ENCODE measurements around the gene GASK1A.

GASK1A gene

DNA sequence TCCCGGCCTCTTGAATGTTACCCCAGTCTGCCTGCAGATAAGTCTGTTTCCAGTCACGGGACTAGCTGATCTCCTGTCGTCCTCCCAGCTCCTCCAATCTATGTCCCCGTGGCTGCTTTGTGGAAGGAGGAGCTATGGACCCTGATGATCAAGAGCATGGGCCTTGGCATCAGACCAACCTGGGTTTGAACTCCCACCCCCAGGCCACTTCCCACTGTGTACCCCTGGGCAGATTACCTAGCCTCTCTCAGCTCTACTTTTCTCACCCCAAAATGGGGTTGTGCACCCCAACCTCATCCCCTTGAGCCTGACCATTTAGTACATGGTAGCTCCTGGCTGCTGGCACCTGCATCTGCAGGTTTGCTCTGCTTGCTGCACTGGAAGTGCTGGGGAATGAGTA lies 55.8 kb downstream of the GASK1A start:
- ChIA-PET CTCF (no interaction called here), POLR2A (no interaction called here)
- Histone ChIP-seq H3K36me3 (ENCODE audit: control insufficient read depth in 2 of 2, insufficient read depth in 1 of 2, low read length in 2 of 2) (no peaks in the 10 kb centered on the region), H3K4me1 (ENCODE audit: control insufficient read depth, insufficient read depth, low read length) (no peaks in the 10 kb centered on the region), H3K27ac (ENCODE audit: extremely low read depth, low read depth, low read length) (no peak overlapping the region), H3K4me3 (ENCODE audit: low read depth, low read length) (no peak overlapping the region), H3K9me3 (ENCODE audit: control insufficient read depth, insufficient read depth, low read depth, low read length) (no peaks in the 10 kb centered on the region)
- TF ChIP-seq ZNF791 (tag by site-specific recombination; IDR thresholded peaks at IDR 0.05) (no peak), ZXDB (tag by site-specific recombination; IDR thresholded peaks at IDR 0.05) (no peak)

DNA sequence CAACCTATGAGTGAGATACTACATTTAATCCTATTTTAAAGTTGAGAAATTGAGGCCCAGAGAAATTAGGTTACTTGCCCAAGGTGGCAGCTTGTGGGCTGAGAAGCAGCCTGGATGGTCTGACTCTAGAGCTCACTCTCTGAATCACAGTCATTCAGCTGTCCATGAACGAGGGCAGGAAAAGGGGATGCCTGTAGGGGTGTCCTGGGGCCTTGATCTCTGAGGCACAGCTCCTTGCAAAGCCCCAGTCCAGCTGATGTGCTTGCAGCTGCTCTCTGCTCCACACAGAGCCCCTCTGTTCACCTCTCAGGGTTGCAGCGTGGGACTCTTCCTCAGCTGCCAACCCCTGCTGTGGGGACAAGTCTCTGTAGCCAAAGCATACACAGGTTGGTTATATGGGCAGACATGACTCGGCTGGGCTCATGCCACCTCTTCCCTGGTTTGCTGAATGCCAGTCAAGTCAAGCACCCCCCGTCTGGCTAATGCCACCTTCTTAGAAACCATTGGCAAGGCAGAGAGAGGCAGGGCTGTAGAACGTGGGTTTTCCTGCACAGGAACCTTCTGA lies 56.8 kb downstream of the GASK1A start:
- Histone ChIP-seq H3K36me3 (ENCODE audit: control insufficient read depth in 2 of 2, insufficient read depth in 1 of 2, low read length in 2 of 2) (no peaks in the 10 kb centered on the region), H3K27ac (ENCODE audit: extremely low read depth, low read depth, low read length) (no peak overlapping the region), H3K4me1 (ENCODE audit: control insufficient read depth, insufficient read depth, low read length) (no peaks in the 10 kb centered on the region), H3K9me3 (ENCODE audit: control insufficient read depth, insufficient read depth, low read depth, low read length) (no peaks in the 10 kb centered on the region), H3K4me3 (ENCODE audit: low read depth, low read length) (no peak overlapping the region)
- no peak for TF ChIP-seq ZNF19 (tag by site-specific recombination; IDR thresholded peaks at IDR 0.05; ENCODE audit: low read depth)
- CTCF ChIA-PET, result no interaction called here
- POLR2A ChIA-PET, result no interaction called here

DNA sequence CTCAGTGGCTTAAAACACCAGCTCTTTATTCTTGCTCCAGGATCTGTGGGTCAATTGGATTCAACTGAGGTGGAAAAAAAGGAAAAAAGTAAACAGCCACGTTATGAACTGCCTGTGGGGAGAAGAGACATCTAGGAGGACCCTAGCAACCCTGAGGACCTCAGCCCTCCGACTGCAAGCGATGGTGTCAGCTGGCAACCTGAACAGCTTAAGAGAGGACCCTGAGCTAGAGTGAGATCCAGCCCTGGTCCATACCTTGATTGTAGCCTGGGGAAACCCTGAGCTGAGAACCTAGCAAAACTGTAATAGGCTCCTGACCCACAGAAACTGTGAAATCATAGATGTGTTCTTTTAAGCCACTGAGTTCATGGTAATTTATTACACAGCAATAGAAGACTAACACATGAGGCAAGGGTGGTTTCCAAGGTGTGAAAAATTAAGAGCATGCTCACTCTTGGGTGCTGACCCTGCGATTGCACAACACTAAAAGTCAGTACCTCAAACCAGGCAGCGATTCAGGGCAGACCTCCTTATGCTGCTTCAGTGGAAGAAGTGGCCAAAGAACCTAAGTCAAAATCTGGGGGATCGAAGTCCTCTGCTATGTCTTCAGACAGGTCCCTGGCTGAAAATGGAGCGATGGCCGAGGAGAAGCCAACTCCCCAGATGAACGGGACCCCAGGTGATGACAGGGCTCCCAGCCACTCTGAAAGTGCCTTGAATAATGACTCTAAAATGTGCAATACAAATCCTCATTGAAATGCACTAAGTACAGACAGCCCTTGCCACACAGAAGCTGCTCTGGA lies 57.7 kb downstream of the GASK1A start:
- no peaks in the 10 kb centered on the region for H3K9me3 ChIP-seq (ENCODE audit: control insufficient read depth, insufficient read depth, low read depth, low read length)
- H3K4me1 ChIP-seq (ENCODE audit: control insufficient read depth, insufficient read depth, low read length), result no peaks in the 10 kb centered on the region
- ChIA-PET CTCF (no interaction called here), POLR2A (no interaction called here)
- H3K36me3 ChIP-seq (ENCODE audit: control insufficient read depth in 2 of 2, insufficient read depth in 1 of 2, low read length in 2 of 2), result no peaks in the 10 kb centered on the region
- TF ChIP-seq ZNF510 (tag by site-specific recombination; IDR thresholded peaks at IDR 0.05; ENCODE audit: insufficient replicate concordance), result no peak
- no peak overlapping the region for H3K4me3 ChIP-seq (ENCODE audit: low read depth, low read length)
- no peak overlapping the region for H3K27ac ChIP-seq (ENCODE audit: extremely low read depth, low read depth, low read length)

- no peaks in the 10 kb centered on the region for H3K9me3 ChIP-seq (ENCODE audit: control insufficient read depth, insufficient read depth, low read depth, low read length)
- no peak overlapping the region for H3K4me3 ChIP-seq (ENCODE audit: low read depth, low read length)
- ChIA-PET POLR2A (no interaction called here), CTCF (no interaction called here)
- H3K4me1 ChIP-seq (ENCODE audit: control insufficient read depth, insufficient read depth, low read length), result no peaks in the 10 kb centered on the region
- no peak overlapping the region for H3K27ac ChIP-seq (ENCODE audit: extremely low read depth, low read depth, low read length)
- TF ChIP-seq ZNF37A (tag by site-specific recombination; IDR thresholded peaks at IDR 0.05) (no peak), ZIC2 (tag by site-specific recombination; IDR thresholded peaks at IDR 0.05) (no peak), ZNF19 (tag by site-specific recombination; IDR thresholded peaks at IDR 0.05; ENCODE audit: low read depth) (no peak), ZNF26 (tag by site-specific recombination; IDR thresholded peaks at IDR 0.05) (no peak), ZNF624 (tag by site-specific recombination; IDR thresholded peaks at IDR 0.05) (no peak), KLF16 (tag by site-specific recombination; IDR thresholded peaks at IDR 0.05) (no peak), ZNF830 (tag by site-specific recombination; IDR thresholded peaks at IDR 0.05; ENCODE audit: low read depth) (no peak), ZNF654 (tag by site-specific recombination; IDR thresholded peaks at IDR 0.05; ENCODE audit: low read depth) (no peak), HIC1 (tag by site-specific recombination; IDR thresholded peaks at IDR 0.05) (no peak), ZNF660 (tag by site-specific recombination; IDR thresholded peaks at IDR 0.05) (no peak), KLF7 (tag by site-specific recombination; IDR thresholded peaks at IDR 0.05; ENCODE audit: borderline replicate concordance) (no peak), ZNF138 (tag by site-specific recombination; IDR thresholded peaks at IDR 0.05; ENCODE audit: borderline replicate concordance) (no peak), MYNN (tag by site-specific recombination; IDR thresholded peaks at IDR 0.05; ENCODE audit: borderline replicate concordance) (no peak), ZNF558 (tag by site-specific recombination; IDR thresholded peaks at IDR 0.05) (no peak), ZBTB1 (tag by site-specific recombination; IDR thresholded peaks at IDR 0.05) (no peak)
- TF ChIP-seq, protein P1, sequence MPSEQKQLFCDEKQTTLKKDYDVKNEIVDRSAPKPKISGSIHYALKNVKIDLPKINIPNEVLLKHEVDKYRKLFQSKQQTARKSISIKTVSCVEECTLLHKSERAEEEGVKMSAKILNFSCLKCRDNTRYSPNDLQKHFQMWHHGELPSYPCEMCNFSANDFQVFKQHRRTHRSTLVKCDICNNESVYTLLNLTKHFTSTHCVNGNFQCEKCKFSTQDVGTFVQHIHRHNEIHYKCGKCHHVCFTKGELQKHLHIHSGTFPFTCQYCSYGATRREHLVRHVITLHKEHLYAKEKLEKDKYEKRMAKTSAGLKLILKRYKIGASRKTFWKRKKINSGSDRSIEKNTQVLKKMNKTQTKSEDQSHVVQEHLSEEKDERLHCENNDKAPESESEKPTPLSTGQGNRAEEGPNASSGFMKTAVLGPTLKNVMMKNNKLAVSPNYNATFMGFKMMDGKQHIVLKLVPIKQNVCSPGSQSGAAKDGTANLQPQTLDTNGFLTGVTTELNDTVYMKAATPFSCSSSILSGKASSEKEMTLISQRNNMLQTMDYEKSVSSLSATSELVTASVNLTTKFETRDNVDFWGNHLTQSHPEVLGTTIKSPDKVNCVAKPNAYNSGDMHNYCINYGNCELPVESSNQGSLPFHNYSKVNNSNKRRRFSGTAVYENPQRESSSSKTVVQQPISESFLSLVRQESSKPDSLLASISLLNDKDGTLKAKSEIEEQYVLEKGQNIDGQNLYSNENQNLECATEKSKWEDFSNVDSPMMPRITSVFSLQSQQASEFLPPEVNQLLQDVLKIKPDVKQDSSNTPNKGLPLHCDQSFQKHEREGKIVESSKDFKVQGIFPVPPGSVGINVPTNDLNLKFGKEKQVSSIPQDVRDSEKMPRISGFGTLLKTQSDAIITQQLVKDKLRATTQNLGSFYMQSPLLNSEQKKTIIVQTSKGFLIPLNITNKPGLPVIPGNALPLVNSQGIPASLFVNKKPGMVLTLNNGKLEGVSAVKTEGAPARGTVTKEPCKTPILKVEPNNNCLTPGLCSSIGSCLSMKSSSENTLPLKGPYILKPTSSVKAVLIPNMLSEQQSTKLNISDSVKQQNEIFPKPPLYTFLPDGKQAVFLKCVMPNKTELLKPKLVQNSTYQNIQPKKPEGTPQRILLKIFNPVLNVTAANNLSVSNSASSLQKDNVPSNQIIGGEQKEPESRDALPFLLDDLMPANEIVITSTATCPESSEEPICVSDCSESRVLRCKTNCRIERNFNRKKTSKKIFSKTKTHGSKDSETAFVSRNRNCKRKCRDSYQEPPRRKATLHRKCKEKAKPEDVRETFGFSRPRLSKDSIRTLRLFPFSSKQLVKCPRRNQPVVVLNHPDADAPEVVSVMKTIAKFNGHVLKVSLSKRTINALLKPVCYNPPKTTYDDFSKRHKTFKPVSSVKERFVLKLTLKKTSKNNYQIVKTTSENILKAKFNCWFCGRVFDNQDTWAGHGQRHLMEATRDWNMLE (tag by site-specific recombination; conservative IDR thresholded peaks at IDR 0.05; ENCODE audit: low read depth), result no peak
- no peaks in the 10 kb centered on the region for H3K36me3 ChIP-seq (ENCODE audit: control insufficient read depth in 2 of 2, insufficient read depth in 1 of 2, low read length in 2 of 2)
These were observed 58.9 kb downstream of the GASK1A start for GRCh38 chr3:43038010-43038409.
